NCI-H2029 treated with DMSO at 0.1 percent for 48 hours (cell line): ENCODE measurements around the gene TTC34.

Experiments
- DNase-seq: peaks from one replicate; lab custom pipeline; 2025; lab: John Stamatoyannopoulos, UW

Gene TTC34

GRCh38 chr1:2590233-2591141 lies 211.0 kb downstream of the TTC34 start:
- DNase-seq, result no peak

GRCh38 chr1:2589431-2590232 lies 211.9 kb downstream of the TTC34 start:
- no peak for DNase-seq

- no peak for DNase-seq
These were observed 212.6 kb downstream of the TTC34 start for GRCh38 chr1:2588661-2589430.

GRCh38 chr1:2587860-2588571 lies 213.5 kb downstream of the TTC34 start:
- DNase-seq, result no peak

GRCh38 chr1:2587071-2587859 lies 214.2 kb downstream of the TTC34 start:
- DNase-seq, result no peak

- peak; percentile 64 for DNase-seq
These were observed 215.1 kb downstream of the TTC34 start, which contains the start of gene PRXL2B for GRCh38 chr1:2586154-2587070. PRXL2B (plus strand) TSS chr1:2586777; CDS start chr1:2586886, 109 bp downstream.
